Measurements from ENCODE around the gene LCE1C.

LCE1C gene

GRCh38 chr1:152806576-152806975 is at the start of gene LCE1C:
LCE1C (minus strand) TSS chr1:152806651; CDS start chr1:152805478, 1,173 bp downstream.
- DNase-seq (ENCODE audit: low read depth in 2 of 2) = no peak

- DNase-seq (ENCODE audit: low read depth in 2 of 2) = no peak
Observed at GRCh38 chr1:152855661-152856060, 49.2 kb upstream of the LCE1C start.

- no peak for DNase-seq (ENCODE audit: low read depth in 2 of 2)
Observed at GRCh38 chr1:152842556-152842955, 36.1 kb upstream of the LCE1C start, which contains the start of gene LCE6A. LCE6A (plus strand) TSS chr1:152842856; CDS start chr1:152843521, 665 bp downstream.

- no peak for DNase-seq (ENCODE audit: low read depth in 2 of 2)
Observed at GRCh38 chr1:152836870-152837269, 30.4 kb upstream of the LCE1C start.

- DNase-seq (ENCODE audit: low read depth in 2 of 2) = no peak
Observed at GRCh38 chr1:152827173-152827572, 20.7 kb upstream of the LCE1C start, which contains the start of gene LCE1A. LCE1A (plus strand) TSS chr1:152827473; CDS start chr1:152827473, 0 bp downstream.

- DNase-seq (ENCODE audit: low read depth in 2 of 2) = no peak
Observed at GRCh38 chr1:152824964-152825363, 18.5 kb upstream of the LCE1C start.

GRCh38 chr1:152823294-152823693 is 16.8 kb upstream of the LCE1C start:
- DNase-seq (ENCODE audit: low read depth in 2 of 2) = no peak

- no peak for DNase-seq (ENCODE audit: low read depth in 2 of 2)
Observed at GRCh38 chr1:152817309-152817708, 10.9 kb upstream of the LCE1C start.

- no peak for DNase-seq (ENCODE audit: low read depth in 2 of 2)
Observed at GRCh38 chr1:152811671-152812070, 5.2 kb upstream of the LCE1C start, which contains the start of gene LCE1B. LCE1B (plus strand) TSS chr1:152811971; CDS start chr1:152812447, 476 bp downstream.

- no peak for DNase-seq (ENCODE audit: low read depth in 2 of 2)
Observed at GRCh38 chr1:152811050-152811449, 4.6 kb upstream of the LCE1C start.

GRCh38 chr1:152801333-152801732 is 5.1 kb downstream of the LCE1C start:
- no peak for DNase-seq (ENCODE audit: low read depth in 2 of 2)

- no peak for DNase-seq (ENCODE audit: low read depth in 2 of 2)
Observed at GRCh38 chr1:152796421-152796820, 10.0 kb downstream of the LCE1C start, which contains the start of gene LCE1D. LCE1D (plus strand) TSS chr1:152796721; CDS start chr1:152797795, 1,074 bp downstream.

GRCh38 chr1:152795686-152796085 is 10.8 kb downstream of the LCE1C start:
- DNase-seq (ENCODE audit: low read depth in 2 of 2) = no peak

- DNase-seq (ENCODE audit: low read depth in 2 of 2) = no peak
Observed at GRCh38 chr1:152786077-152786476, 20.4 kb downstream of the LCE1C start, which contains the start of gene LCE1E. LCE1E (plus strand) TSS chr1:152786257; CDS start chr1:152787300, 1,043 bp downstream.

GRCh38 chr1:152783095-152783494 is 23.4 kb downstream of the LCE1C start:
- no peak for DNase-seq (ENCODE audit: low read depth in 2 of 2)

- no peak for DNase-seq (ENCODE audit: low read depth in 2 of 2)
Observed at GRCh38 chr1:152777510-152778137, 28.8 kb downstream of the LCE1C start.

GRCh38 chr1:152776361-152776760 is 30.1 kb downstream of the LCE1C start:
- no peak for DNase-seq (ENCODE audit: low read depth in 2 of 2)

- no peak for DNase-seq (ENCODE audit: low read depth in 2 of 2)
Observed at GRCh38 chr1:152774875-152775274, 31.6 kb downstream of the LCE1C start, which contains the start of gene LCE1F. LCE1F (plus strand) TSS chr1:152775140; CDS start chr1:152776372, 1,232 bp downstream.

GRCh38 chr1:152770411-152770810 is 36.0 kb downstream of the LCE1C start:
- no peak for DNase-seq (ENCODE audit: low read depth in 2 of 2)

- DNase-seq (ENCODE audit: low read depth in 2 of 2) = no peak
Observed at GRCh38 chr1:152768847-152769533, 37.5 kb downstream of the LCE1C start.

- DNase-seq (ENCODE audit: low read depth in 2 of 2) = no peak
Observed at GRCh38 chr1:152761609-152762213, 44.7 kb downstream of the LCE1C start.

- DNase-seq (ENCODE audit: low read depth in 2 of 2) = no peak
Observed at GRCh38 chr1:152760551-152761190, 45.8 kb downstream of the LCE1C start.
